GM23338 (cell line): Measurements from ENCODE around the gene SLC9A9. TPM values are rescaled to one million over a fixed set of nuclear protein-coding genes. Genes with fewer than 3 reads are reported as not detected.

Source experiments
- ATAC-seq: fragments of 200-7000 bp; cut with Tn5 transposase; 3 replicates; pipeline ENCODE4 v1.9.1; 2020
- DNase-seq: peaks from one replicate; pipeline ENCODE4 v3.0.0-alpha.2; 2015; ENCODE audit warnings: low spot score
- H2AFZ ChIP-seq: fragments of 200-600 bp; sonication (generic); 2 replicates; pipeline ENCODE4 v1.8.0; 2016; ENCODE audit warnings: antibody characterized with exemption, mild to moderate bottlenecking, moderate library complexity
- H3F3A ChIP-seq: fragments of 200-600 bp; sonication (generic); replicated peaks from 2 replicates; pipeline ENCODE4 v1.8.0; 2017; ENCODE audit warnings: antibody characterized with exemption, mixed run types, low read depth
- H3K27ac ChIP-seq: fragments of 200-600 bp; sonication (generic); 2 replicates; pipeline ENCODE4 v1.6.1; 2016; ENCODE audit warnings: low read depth
- H3K27me3 ChIP-seq: fragments of 200-600 bp; sonication (generic); 2 replicates; pipeline ENCODE4 v1.8.0; 2016; ENCODE audit warnings: mild to moderate bottlenecking, mixed run types, moderate library complexity; ENCODE audit not compliant: insufficient read depth
- H3K36me3 ChIP-seq: fragments of 200-600 bp; sonication (generic); 2 replicates; pipeline ENCODE4 v1.8.0; 2016; ENCODE audit warnings: mild to moderate bottlenecking; ENCODE audit not compliant: insufficient read depth
- H3K4me1 ChIP-seq: fragments of 200-600 bp; sonication (generic); 2 replicates; pipeline ENCODE4 v1.8.0; 2016; ENCODE audit warnings: mild to moderate bottlenecking, moderate library complexity; ENCODE audit not compliant: insufficient read depth
- H3K4me2 ChIP-seq: fragments of 200-600 bp; sonication (generic); 2 replicates; pipeline ENCODE4 v1.7.1; 2017; ENCODE audit warnings: mixed run types
- H3K4me3 ChIP-seq: fragments of 200-600 bp; sonication (generic); 2 replicates; pipeline ENCODE4 v1.6.1; 2016; ENCODE audit warnings: mixed run types
- H3K79me2 ChIP-seq: fragments of 200-600 bp; sonication (generic); replicated peaks from 2 replicates; pipeline ENCODE4 v1.8.0; 2017; ENCODE audit warnings: mild to moderate bottlenecking; ENCODE audit not compliant: insufficient read depth
- H3K9me2 ChIP-seq: fragments of 200-600 bp; sonication (generic); 2 replicates; pipeline ENCODE4 v1.8.0; 2017; ENCODE audit not compliant: insufficient read depth
- H4K20me1 ChIP-seq: fragments of 200-600 bp; sonication (generic); replicated peaks from 2 replicates; pipeline ENCODE4 v1.8.0; 2017; ENCODE audit warnings: mild to moderate bottlenecking; ENCODE audit not compliant: insufficient read depth
- H3K27ac Mint-ChIP-seq: 2 replicates; pipeline ENCODE4 v1.8.0; 2020; ENCODE audit warnings: inconsistent platforms, mild to moderate bottlenecking, moderate library complexity, mixed read lengths
- H3K27me3 Mint-ChIP-seq: 3 replicates; pipeline ENCODE4 v1.8.0; 2022; ENCODE audit warnings: low read depth, mild to moderate bottlenecking, moderate library complexity, mixed read lengths, inconsistent platforms; ENCODE audit not compliant: insufficient read depth, poor library complexity
- H3K36me3 Mint-ChIP-seq: 3 replicates; pipeline ENCODE4 v1.8.0; 2021; ENCODE audit warnings: low read depth, mild to moderate bottlenecking, inconsistent platforms, moderate library complexity, mixed read lengths
- H3K4me1 Mint-ChIP-seq: 3 replicates; pipeline ENCODE4 v1.8.0; 2020; ENCODE audit warnings: mild to moderate bottlenecking, inconsistent platforms, mixed read lengths
- H3K4me3 Mint-ChIP-seq: 3 replicates; pipeline ENCODE4 v1.8.0; 2021; ENCODE audit warnings: moderate library complexity, mild to moderate bottlenecking, inconsistent platforms, mixed read lengths
- H3K9me3 Mint-ChIP-seq: 3 replicates; pipeline ENCODE4 v1.8.0; 2020; ENCODE audit warnings: moderate library complexity, mild to moderate bottlenecking, inconsistent platforms, mixed read lengths
- JUNB ChIP-seq: IDR thresholded peaks from one replicate; pipeline ENCODE4 v1.6.1; 2016; ENCODE audit warnings: antibody characterized with exemption; ENCODE audit not compliant: unreplicated experiment
- REST ChIP-seq: IDR thresholded peaks from one replicate; pipeline ENCODE4 v1.6.1; 2018; ENCODE audit warnings: antibody characterized with exemption; ENCODE audit not compliant: unreplicated experiment
- STAT1 ChIP-seq: IDR thresholded peaks from one replicate; pipeline ENCODE4 v1.6.1; 2016; ENCODE audit warnings: antibody characterized with exemption; ENCODE audit not compliant: unreplicated experiment
- ZNF331 ChIP-seq: fragments of 250-450 bp; sonication (Bioruptor Pico); IDR thresholded peaks from 2 replicates; pipeline ENCODE4 v1.5.0; 2020; ENCODE audit warnings: low read depth, mild to moderate bottlenecking, moderate library complexity
- ZNF462 ChIP-seq: fragments of 250-450 bp; sonication (Bioruptor Pico); IDR thresholded peaks from 2 replicates; pipeline ENCODE4 v1.5.0; 2020; ENCODE audit warnings: mild to moderate bottlenecking, moderate library complexity
- polyA plus RNA-seq: library from polyadenylated mRNA; unstranded; fragments of >200 nt; fragmentation: Nextera tagmentation; extraction: Ambion mirVana; gene quantifications from 2 replicates; pipeline ENCODE4 v1.2.1, GENCODE V29; 2016
- total RNA-seq: library from RNA; depleted of rRNA; stranded (reverse); fragments of >200 nt; shearing (Covaris generic); gene quantifications from 2 replicates; pipeline ENCODE4 v1.2.3, GENCODE V29; 2014

Gene SLC9A9
- total and polyA plus RNA-seq, 2 experiments from 2014 or later, result 1.3 to 1.6 TPM

GRCh38 chr3:143344516-143345165, 503.6 kb downstream of the SLC9A9 start (continued):
- TF ChIP-seq ZNF462 (CRISPR knock-in tag), result no peak
- no peak for TF ChIP-seq REST

GRCh38 chr3:143343944-143344343, 504.3 kb downstream of the SLC9A9 start:
- DNase-seq (no peak), ATAC-seq (no peak)
- no peak overlapping the region for H2AFZ ChIP-seq
- no peaks in the 10 kb centered on the region for H3F3A ChIP-seq
- Mint-ChIP-seq H3K4me1 (peaks cover 5% of the 10 kb centered on the region; the same call in 1 of the 3 replicates), H3K27me3 (no peaks in the 10 kb centered on the region), H3K36me3 (no peaks in the 10 kb centered on the region), H3K27ac (no peak overlapping the region), H3K9me3 (no peaks in the 10 kb centered on the region), H3K4me3 (no peak overlapping the region)
- no peaks in the 10 kb centered on the region for H3K4me1 ChIP-seq
- H3K4me3 ChIP-seq, result no peak overlapping the region
- no peaks in the 10 kb centered on the region for H3K27me3 ChIP-seq
- no peaks in the 10 kb centered on the region for H3K79me2 ChIP-seq
- no peaks in the 10 kb centered on the region for H3K36me3 ChIP-seq
- H3K9me2 ChIP-seq, result no peaks in the 10 kb centered on the region
- H3K4me2 ChIP-seq, result no peak overlapping the region
- no peak overlapping the region for H3K27ac ChIP-seq
- H4K20me1 ChIP-seq, result no peaks in the 10 kb centered on the region
- TF ChIP-seq ZNF462 (CRISPR knock-in tag), result no peak
- no peak for TF ChIP-seq STAT1
- no peak for TF ChIP-seq ZNF331 (CRISPR knock-in tag)
- no peak for TF ChIP-seq JUNB
